NCI-H345 (cell line): ENCODE results near the gene ETHE1.

ENCODE experiments used
- DNase-seq: peaks from one replicate; lab custom pipeline; 2025; lab: John Stamatoyannopoulos, UW

The ETHE1 gene

DNA sequence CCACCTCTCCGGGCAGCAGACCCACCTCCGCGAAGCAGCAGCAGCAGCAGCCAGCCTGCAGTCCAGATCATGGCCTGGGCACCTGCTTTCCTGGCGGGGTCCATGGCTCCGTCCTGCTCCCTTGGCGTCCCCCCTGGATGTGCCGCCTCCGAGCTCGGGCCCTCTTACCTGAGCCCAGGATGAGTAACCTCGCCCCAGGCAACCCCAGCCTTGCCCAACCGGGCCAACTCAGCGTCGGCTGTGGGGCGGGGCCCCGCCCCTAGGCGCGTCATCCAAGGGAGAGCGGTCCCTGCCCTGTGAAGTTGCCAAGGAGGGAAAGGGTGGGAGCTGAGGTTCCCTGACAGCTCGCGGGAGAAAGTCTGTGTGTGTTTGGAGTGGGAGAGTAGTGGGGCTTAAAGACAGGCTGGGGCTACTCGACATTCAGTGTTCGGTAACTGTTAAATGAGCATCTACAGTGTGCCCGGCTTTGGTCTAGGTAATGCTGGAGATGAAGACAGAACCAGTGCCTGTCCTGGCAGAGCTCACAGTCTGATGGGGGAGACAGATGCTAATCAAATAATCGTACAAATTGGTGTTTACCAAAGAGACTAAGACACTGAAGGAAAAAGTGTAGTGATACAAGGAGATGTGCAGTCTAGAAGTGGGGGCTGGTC is 61.4 kb downstream of the ETHE1 start, which contains the start of gene LYPD3:
LYPD3 (minus strand) TSS at position 141 of the 653 bp plus-strand sequence; CDS start at position 104, 37 bp downstream.
- no peak for DNase-seq

DNA sequence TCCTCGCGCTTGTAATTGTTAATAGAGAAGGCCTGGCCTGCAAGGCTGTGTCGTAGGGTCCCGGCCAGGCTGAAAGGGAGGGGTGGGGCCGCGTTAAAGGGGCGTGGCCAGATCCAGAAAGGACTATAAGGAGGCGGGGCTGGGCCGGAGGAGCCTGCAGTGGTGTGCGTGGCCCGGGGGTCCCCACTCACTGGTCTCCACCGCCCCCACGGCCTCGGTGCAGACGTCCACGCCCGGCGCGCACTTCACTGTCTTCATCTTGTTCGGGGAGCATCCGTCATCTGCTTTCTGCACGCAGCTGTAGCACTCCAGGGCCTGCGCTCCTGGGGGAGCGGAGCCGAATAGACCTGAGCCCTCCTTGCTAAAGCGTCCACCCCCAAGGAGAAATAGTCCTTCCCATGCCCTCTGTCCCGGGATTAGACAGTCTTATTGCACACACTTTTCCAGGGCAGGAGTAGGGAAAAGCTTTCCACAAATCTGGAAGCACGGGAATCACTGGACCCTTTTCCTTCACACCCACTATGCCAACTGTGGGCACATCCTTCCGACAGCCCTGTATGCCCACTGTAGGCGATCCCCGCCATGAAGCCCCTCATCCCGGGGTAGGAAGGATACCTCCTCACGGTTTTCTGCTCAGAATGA is 62.7 kb downstream of the ETHE1 start:
- peak; percentile 67 for DNase-seq

DNA sequence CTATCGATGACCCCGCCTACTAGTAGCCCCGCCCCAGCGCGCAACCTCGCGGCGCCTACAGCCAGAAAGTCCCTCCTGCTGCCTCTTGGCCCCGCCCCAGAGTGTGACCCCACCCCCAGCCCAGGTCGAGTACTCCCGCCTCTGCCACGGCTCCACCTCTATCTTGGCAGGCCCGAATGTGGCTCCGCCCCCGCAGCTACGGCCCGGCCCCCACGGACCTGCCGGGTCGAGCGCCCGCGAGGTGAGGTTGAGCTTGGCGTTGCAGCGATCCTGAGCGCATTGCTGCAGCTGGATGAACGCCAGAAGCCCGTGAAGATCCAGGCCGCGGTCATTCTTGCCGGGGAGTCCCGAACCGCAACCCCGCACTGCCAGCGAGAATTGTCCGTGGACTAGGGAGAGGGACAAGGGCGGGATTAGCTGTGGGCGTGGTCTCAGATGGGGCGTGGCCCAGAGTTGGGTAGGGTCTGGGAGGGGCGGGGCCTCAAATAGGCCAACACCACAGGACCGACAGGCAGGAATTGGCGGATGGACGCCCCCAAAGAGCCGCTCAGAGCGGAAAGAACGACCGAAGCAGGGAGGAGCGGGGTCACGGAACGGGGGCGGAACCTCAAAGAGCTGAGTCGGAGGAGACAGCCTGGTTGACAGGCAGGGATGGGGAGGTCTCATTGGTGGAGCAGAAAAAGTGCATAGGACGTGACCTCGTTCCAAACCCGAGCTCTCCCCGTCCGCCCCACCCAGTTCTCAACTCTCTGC is 63.4 kb downstream of the ETHE1 start:
- peak; percentile 93 for DNase-seq

DNA sequence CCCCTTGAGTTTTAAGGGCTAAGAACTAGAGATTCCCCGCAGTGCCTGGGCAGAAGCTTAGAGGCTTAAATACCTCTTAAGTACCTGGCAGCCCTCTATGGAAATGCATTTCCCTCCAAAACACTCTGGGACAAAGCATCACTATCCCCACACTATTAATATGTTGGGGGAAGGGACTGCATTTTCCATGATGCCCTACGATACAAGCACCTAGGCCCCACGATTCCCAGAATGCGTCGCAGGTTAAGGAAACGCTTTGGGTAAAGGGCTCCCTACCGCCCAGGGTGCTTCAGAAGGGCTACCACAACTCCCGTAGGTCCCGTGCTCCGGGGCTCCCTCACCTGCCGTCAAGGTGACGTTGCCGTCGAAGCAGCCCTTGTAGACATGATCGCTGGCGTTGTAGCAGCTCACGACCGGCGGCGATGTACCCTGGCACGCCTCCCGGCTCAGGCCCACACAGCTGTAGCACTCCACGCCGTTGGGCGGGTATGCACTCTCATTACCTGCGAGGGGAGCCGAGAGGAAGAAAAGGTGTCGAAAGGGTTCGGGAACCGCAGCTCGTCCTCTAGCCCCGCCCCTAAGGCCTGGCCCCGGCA is 64.1 kb downstream of the ETHE1 start:
- no peak for DNase-seq

DNA sequence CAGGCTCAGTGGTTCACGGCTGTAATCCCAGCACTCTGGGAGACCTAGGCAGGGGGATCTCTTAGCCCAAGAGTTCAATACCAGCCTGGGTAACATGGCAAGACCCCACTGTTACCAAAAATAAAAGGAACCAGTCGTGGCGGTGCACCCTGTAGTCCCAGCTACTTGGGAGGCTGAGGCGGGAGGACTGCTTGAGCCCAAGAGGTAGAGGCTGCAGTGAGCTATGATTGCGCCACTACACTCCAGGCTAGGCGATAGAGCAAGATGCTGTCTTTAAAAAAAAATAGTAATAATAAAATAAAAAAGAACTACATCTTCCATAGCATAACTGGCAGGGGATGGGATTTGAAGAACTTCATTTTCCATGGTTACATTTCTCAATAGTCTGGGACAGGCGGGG is 64.6 kb downstream of the ETHE1 start:
- no peak for DNase-seq

DNA sequence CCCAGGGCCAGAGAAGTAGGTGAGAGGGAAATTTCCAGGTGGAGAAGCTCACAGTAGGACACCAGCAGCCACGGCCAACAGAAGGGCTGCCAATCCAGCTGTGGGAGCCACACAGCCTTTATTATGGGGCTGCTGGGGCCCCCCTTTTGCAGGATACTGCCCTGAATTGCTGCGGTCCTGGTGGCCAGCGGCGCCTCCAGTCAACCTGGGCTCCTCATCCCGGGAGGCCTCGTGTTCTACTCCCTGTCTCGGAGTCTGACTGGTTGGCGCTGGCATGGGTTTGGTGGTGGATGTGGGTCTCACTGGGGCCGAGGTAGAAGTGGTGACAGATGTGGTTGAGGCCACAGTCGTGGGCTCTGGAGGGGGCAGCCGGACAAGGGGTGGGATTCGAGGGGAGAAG is 65.7 kb downstream of the ETHE1 start:
- no peak for DNase-seq

DNA sequence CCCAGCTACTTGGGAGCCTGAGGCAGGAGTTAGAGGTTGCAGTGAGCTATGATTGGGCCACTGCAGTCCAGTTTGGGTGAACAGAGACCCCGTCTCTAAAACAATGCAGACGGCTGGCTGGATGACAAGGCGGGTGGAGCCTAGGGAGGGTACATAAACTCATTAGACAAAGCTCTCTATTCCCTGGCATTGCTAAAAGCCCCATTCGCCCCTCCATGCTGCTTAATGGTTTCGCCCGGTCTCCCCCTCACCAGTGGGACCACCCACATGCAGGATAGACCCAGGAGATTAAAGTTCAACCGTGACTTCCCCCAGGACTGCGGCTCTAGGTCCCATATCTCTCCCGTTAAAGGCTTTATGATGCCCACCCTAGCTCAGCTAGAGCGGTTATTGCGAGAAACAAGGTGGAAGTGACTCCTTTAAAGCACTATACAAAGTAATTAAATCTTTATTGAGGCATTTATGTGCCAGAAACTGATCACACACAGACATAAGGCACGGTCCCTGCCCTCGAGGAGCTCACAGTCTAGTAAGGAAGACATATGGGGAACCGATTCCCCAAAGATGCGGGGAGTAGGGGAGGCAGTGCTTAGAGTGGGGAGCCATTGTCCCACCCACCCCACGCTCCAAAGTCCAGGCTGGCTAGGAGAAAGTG is 66.5 kb downstream of the ETHE1 start:
- DNase-seq = no peak

DNA sequence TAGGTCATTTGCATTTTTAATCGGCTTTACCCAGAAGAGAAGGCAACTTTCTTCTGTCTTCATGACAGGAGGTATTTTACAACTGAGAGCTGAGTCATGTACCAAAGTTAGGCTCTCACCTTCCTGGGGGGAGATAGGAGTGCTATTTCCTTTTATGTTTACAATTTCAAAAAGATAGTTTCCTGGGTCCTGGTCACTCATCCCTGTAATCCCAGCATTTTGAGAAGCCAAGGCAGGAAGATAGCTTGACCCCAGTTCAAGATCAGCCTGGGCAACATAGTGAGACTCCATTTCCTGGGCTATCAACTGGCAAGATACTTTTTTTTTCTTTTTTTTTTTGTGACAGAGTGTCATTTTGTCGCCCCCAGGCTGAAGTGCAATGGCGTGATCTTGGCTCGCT is 69.2 kb downstream of the ETHE1 start:
- DNase-seq = no peak
